OCI-LY7 (cell line): ENCODE measurements around the gene CSTF2T. TPM values are rescaled to one million over a fixed set of nuclear protein-coding genes. Genes with fewer than 3 reads are reported as not detected.

ENCODE experiments used
- BruUV-seq: library from RNA; stranded (reverse); fragments of 400-500 nt; replicated peaks from 2 replicates; lab custom pipeline; 2021; lab: Mats Ljungman, UMichigan
- CTCF ChIA-PET: fragments of 300-600 bp; sonication (Branson Sonifier 250); formaldehyde crosslinking; loops from one replicate; lab custom pipeline; 2022; ENCODE audit warnings: antibody characterized with exemption; ENCODE audit not compliant: unreplicated experiment; lab: Charles Lee
- POLR2A ChIA-PET: fragments of 300-600 bp; sonication (Branson Sonifier 250); formaldehyde crosslinking; loops from one replicate; lab custom pipeline; 2022; ENCODE audit warnings: antibody characterized with exemption; lab: Charles Lee
- DNase-seq: peaks from one replicate; pipeline ENCODE4 v3.0.0-alpha.2; 2015; ENCODE audit warnings: low spot score
- H2AFZ ChIP-seq: fragments of 200-600 bp; sonication (generic), shearing (Covaris generic); 2 replicates; pipeline ENCODE4 v1.6.1; 2014; ENCODE audit warnings: mild to moderate bottlenecking, antibody characterized with exemption, low read length, moderate library complexity
- H3K27ac ChIP-seq: fragments of 200-600 bp; sonication (generic); 2 replicates; pipeline ENCODE4 v1.5.1; 2014; ENCODE audit warnings: mixed run types, low read depth, mild to moderate bottlenecking, moderate library complexity, low read length, inconsistent platforms; ENCODE audit not compliant: poor library complexity, severe bottlenecking
- H3K36me3 ChIP-seq: fragments of 200-600 bp; sonication (generic); 2 replicates; pipeline ENCODE4 v1.6.1; 2014; ENCODE audit warnings: mild to moderate bottlenecking, antibody characterized with exemption, low read length, moderate library complexity, mixed read lengths; ENCODE audit not compliant: insufficient read depth
- H3K4me1 ChIP-seq: fragments of 200-600 bp; sonication (generic); 2 replicates; pipeline ENCODE4 v1.5.1; 2014; ENCODE audit warnings: mild to moderate bottlenecking, low read length; ENCODE audit not compliant: insufficient read depth, poor library complexity, severe bottlenecking
- H3K4me2 ChIP-seq: fragments of 200-600 bp; sonication (generic); 2 replicates; pipeline ENCODE4 v1.6.1; 2014; ENCODE audit warnings: mild to moderate bottlenecking, low read length
- H3K4me3 ChIP-seq: fragments of 200-600 bp; sonication (generic); 2 replicates; pipeline ENCODE4 v1.5.1; 2014; ENCODE audit warnings: mild to moderate bottlenecking, low read depth, low read length; ENCODE audit not compliant: poor library complexity, severe bottlenecking
- H3K79me2 ChIP-seq: fragments of 200-600 bp; sonication (generic); 2 replicates; pipeline ENCODE4 v1.6.1; 2016; ENCODE audit warnings: low read depth, mild to moderate bottlenecking, low read length, moderate library complexity, mixed read lengths; ENCODE audit not compliant: insufficient read depth
- H3K9me2 ChIP-seq: fragments of 200-600 bp; sonication (generic); 2 replicates; pipeline ENCODE4 v1.6.1; 2016; ENCODE audit warnings: mild to moderate bottlenecking, low read length, mixed read lengths; ENCODE audit not compliant: insufficient read depth
- H3K9me3 ChIP-seq: fragments of 200-600 bp; sonication (generic); 2 replicates; pipeline ENCODE4 v1.6.1; 2014; ENCODE audit warnings: mild to moderate bottlenecking, mixed run types, low read length, mixed read lengths
- H4K20me1 ChIP-seq: fragments of 200-600 bp; sonication (generic); 2 replicates; pipeline ENCODE4 v1.6.1; 2014; ENCODE audit warnings: mild to moderate bottlenecking, antibody characterized with exemption, low read length, moderate library complexity, mixed read lengths; ENCODE audit not compliant: insufficient read depth
- EZH2phosphoT487 ChIP-seq: fragments of 200-600 bp; sonication (generic); IDR thresholded peaks from 2 replicates; pipeline ENCODE4 v1.6.1; 2018; ENCODE audit warnings: low read depth, borderline replicate concordance, mild to moderate bottlenecking, mixed run types, antibody characterized with exemption, low read length, moderate library complexity, mixed read lengths
- intact Hi-C: fragments of 100-400 bp; cut with micrococcal nuclease; formaldehyde crosslinking; loops from one replicate; pipeline ENCODE4 v1.10.0; 2022; ENCODE audit not compliant: unreplicated experiment
- total RNA-seq, 2 experiments: library from RNA; depleted of rRNA in 1 of 2; stranded (reverse); fragments of >200 nt in 1 of 2; shearing (Covaris generic) in 1 of 2; gene quantifications; 2 replicates each; pipeline ENCODE4 v1.2.3, GENCODE V29; 2014 to 2022
- TF ChIP-seq, protein P1 (sequence below): fragments of 200-600 bp; sonication (generic); conservative IDR thresholded peaks from 2 replicates; pipeline ENCODE4 v1.5.1; 2014; ENCODE audit warnings: mild to moderate bottlenecking, antibody characterized with exemption, low read length, moderate library complexity, mixed read lengths

CSTF2T gene
- total RNA-seq, 2 experiments from 2014 or later = 27.1 to 33.3 TPM

DNA sequence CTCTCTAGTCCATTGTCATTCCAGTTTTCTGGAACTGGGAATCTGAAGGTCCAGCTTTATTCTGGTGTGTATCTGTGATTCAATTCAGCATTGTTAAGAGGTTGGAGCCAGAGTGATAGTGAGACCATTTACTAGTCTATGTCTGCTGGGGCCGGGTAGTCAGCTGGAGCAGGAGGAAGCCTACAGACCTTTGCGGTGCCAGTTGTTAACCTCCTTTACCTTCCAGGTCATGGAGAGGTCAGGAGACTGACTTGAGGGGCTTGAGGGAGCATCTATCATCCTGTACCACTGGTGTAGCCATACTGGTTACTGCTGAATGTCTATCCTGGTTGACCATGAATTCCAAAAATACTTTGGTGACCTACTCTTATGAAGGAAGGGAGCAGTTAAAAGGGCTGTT, 9.2 kb upstream of the CSTF2T start:
- ChIA-PET POLR2A (no interaction called here), CTCF (no interaction called here)
- Histone ChIP-seq H3K4me2 (no peak overlapping the region), H3K36me3 (no peaks in the 10 kb centered on the region), H3K79me2 (no peaks in the 10 kb centered on the region), H2AFZ (no peak overlapping the region), H3K9me2 (no peaks in the 10 kb centered on the region), H3K9me3 (no peaks in the 10 kb centered on the region), H3K4me1 (no peaks in the 10 kb centered on the region), H3K27ac (no peak overlapping the region), H4K20me1 (no peaks in the 10 kb centered on the region), H3K4me3 (no peak overlapping the region)
- no peak for TF ChIP-seq EZH2phosphoT487
- TF ChIP-seq, protein P1, sequence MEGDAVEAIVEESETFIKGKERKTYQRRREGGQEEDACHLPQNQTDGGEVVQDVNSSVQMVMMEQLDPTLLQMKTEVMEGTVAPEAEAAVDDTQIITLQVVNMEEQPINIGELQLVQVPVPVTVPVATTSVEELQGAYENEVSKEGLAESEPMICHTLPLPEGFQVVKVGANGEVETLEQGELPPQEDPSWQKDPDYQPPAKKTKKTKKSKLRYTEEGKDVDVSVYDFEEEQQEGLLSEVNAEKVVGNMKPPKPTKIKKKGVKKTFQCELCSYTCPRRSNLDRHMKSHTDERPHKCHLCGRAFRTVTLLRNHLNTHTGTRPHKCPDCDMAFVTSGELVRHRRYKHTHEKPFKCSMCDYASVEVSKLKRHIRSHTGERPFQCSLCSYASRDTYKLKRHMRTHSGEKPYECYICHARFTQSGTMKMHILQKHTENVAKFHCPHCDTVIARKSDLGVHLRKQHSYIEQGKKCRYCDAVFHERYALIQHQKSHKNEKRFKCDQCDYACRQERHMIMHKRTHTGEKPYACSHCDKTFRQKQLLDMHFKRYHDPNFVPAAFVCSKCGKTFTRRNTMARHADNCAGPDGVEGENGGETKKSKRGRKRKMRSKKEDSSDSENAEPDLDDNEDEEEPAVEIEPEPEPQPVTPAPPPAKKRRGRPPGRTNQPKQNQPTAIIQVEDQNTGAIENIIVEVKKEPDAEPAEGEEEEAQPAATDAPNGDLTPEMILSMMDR = no peak
- BruUV-seq = no TSS peak
- intact Hi-C loops = no loop called here
- DNase-seq = no peak

DNA sequence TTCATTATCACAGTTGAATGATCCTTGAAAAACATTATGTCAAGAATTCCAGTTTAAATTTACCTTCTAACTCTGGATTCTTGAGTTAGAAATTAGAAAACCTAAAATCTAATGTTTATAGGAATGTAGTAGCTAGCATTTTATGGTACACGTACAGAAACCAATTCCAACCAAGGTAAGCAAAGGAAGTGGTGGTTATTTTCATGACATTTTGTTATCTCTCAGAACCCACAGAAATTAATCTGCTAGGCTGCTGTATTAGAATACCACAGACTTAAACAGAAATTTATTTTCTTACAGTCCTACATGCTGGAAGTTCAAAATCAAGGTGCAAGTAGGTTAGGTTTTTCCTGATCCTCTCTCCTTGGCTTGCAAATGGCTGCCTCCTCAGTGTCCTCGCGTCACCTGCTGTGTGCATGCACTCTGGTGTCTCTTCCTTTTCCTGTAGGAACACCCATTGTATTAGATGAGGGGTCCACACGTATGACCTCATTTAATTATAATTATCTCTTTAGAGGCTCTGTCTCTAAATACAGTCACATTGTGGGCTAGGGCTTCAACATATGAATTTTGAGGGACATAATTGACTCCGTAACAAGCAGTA, 8.5 kb upstream of the CSTF2T start:
- H3K4me1 ChIP-seq = no peaks in the 10 kb centered on the region
- no TSS peak for BruUV-seq
- DNase-seq = no peak
- intact Hi-C loops = no loop called here
- no peak overlapping the region for H3K27ac ChIP-seq
- no peak overlapping the region for H2AFZ ChIP-seq
- H3K4me2 ChIP-seq = no peak overlapping the region
- no peaks in the 10 kb centered on the region for H3K36me3 ChIP-seq
- H3K4me3 ChIP-seq = no peak overlapping the region
- no peaks in the 10 kb centered on the region for H4K20me1 ChIP-seq
- no peaks in the 10 kb centered on the region for H3K79me2 ChIP-seq
- H3K9me3 ChIP-seq = no peaks in the 10 kb centered on the region
- no peak for TF ChIP-seq EZH2phosphoT487
- TF ChIP-seq, protein P1 = no peak
- ChIA-PET POLR2A (no interaction called here), CTCF (no interaction called here)
- no peaks in the 10 kb centered on the region for H3K9me2 ChIP-seq

DNA sequence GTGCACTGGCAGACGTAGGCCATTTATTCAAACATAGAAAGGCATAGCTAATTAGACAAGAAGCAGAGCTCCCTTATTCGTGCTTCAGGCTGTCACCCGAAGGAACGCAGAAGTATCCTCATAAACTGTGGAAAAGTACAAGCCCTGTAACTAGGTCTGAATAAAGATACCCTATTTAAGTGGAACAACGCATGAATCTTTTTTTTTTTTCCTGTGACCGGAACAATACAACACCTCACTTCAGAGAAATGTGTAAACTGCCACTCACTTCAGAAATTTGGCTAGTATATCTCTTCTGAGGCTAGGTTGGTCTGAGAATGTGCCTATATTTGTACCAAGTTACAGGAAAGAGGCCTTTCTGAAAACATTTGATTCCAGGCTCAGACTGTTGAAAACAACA, 8.0 kb upstream of the CSTF2T start:
- Histone ChIP-seq H4K20me1 (no peaks in the 10 kb centered on the region), H2AFZ (no peak overlapping the region), H3K27ac (no peak overlapping the region), H3K79me2 (no peaks in the 10 kb centered on the region), H3K4me3 (no peak overlapping the region), H3K4me2 (no peak overlapping the region), H3K4me1 (no peaks in the 10 kb centered on the region), H3K36me3 (no peaks in the 10 kb centered on the region), H3K9me3 (no peaks in the 10 kb centered on the region), H3K9me2 (no peaks in the 10 kb centered on the region)
- no peak for TF ChIP-seq EZH2phosphoT487
- TF ChIP-seq, protein P1 = no peak
- intact Hi-C loops = no loop called here
- no peak for DNase-seq
- CTCF ChIA-PET = no interaction called here
- POLR2A ChIA-PET = no interaction called here
- no TSS peak for BruUV-seq
